IMR-90 (cell line): ENCODE results near the gene INPPL1. TPM values are rescaled to one million over a fixed set of nuclear protein-coding genes. Genes with fewer than 3 reads are reported as not detected.
A peak's percentile ranks its signal among the peaks of the same experiment; 100 is the strongest.

Experiments
- ATAC-seq: fragments of 200-7000 bp; cut with Tn5 transposase; 2 replicates; pipeline ENCODE4 v1.9.1; 2020; ENCODE audit warnings: low read depth, mild to moderate bottlenecking, moderate library complexity
- BruUV-seq: library from RNA; stranded (reverse); fragments of 400-500 nt; replicated peaks from 2 replicates; lab custom pipeline; 2021; lab: Mats Ljungman, UMichigan
- CTCF ChIA-PET: fragments of 300-600 bp; formaldehyde crosslinking; extraction: SDS; loops from one replicate; lab custom pipeline; 2021; ENCODE audit warnings: antibody characterized with exemption; lab: Yijun Ruan, JAX
- POLR2A ChIA-PET: fragments of 300-600 bp; sonication (Branson Sonifier 250); formaldehyde crosslinking; loops from one replicate; lab custom pipeline; 2022; ENCODE audit warnings: antibody characterized with exemption; ENCODE audit not compliant: unreplicated experiment; lab: Charles Lee
- DNase-seq: peaks from one replicate; pipeline ENCODE4 v3.0.0; 2013
- H2AFZ ChIP-seq: replicated peaks from 2 replicates; pipeline ENCODE3; 2013; ENCODE audit warnings: low read length, mild to moderate bottlenecking; ENCODE audit not compliant: poor library complexity
- H2AK5ac ChIP-seq: 2 replicates; pipeline ENCODE4 v1.6.1; 2013; ENCODE audit warnings: low read depth, low read length, inconsistent platforms
- H2AK9ac ChIP-seq: replicated peaks from 2 replicates; pipeline ENCODE3; 2013; ENCODE audit warnings: mild to moderate bottlenecking, low read depth, low read length, moderate library complexity; ENCODE audit not compliant: poor library complexity
- H2BK120ac ChIP-seq: 2 replicates; pipeline ENCODE4 v1.6.1; 2013; ENCODE audit warnings: low read depth, low read length, inconsistent platforms
- H2BK15ac ChIP-seq: 3 replicates; pipeline ENCODE4 v1.6.1; 2013; ENCODE audit warnings: low read depth, low read length, inconsistent platforms
- H2BK20ac ChIP-seq: 2 replicates; pipeline ENCODE4 v1.6.1; 2013; ENCODE audit warnings: low read depth, mild to moderate bottlenecking, inconsistent platforms, low read length, moderate library complexity
- H2BK5ac ChIP-seq: 2 replicates; pipeline ENCODE4 v1.6.1; 2013; ENCODE audit warnings: mild to moderate bottlenecking, low read depth, low read length, inconsistent platforms; ENCODE audit not compliant: poor library complexity, severe bottlenecking
- H3K14ac ChIP-seq: replicated peaks from 2 replicates; pipeline ENCODE4 v1.6.1; 2013; ENCODE audit warnings: low read depth, low read length, inconsistent platforms
- H3K18ac ChIP-seq: 2 replicates; pipeline ENCODE4 v1.6.1; 2013; ENCODE audit warnings: low read depth, low read length, control low read depth
- H3K23ac ChIP-seq: 2 replicates; pipeline ENCODE4 v1.6.1; 2013; ENCODE audit warnings: low read depth, low read length, inconsistent platforms
- H3K27ac ChIP-seq: 2 replicates; pipeline ENCODE4 v1.5.1; 2013; ENCODE audit warnings: mild to moderate bottlenecking, control low read depth, low read length; ENCODE audit not compliant: insufficient read depth
- H3K27me3 ChIP-seq: 2 replicates; pipeline ENCODE4 v1.6.1; 2013; ENCODE audit warnings: low read length; ENCODE audit not compliant: control insufficient read depth, insufficient read depth
- H3K36me3 ChIP-seq: 2 replicates; pipeline ENCODE4 v1.6.1; 2013; ENCODE audit warnings: low read length, mixed read lengths; ENCODE audit not compliant: control insufficient read depth, insufficient read depth
- H3K4ac ChIP-seq: 2 replicates; pipeline ENCODE4 v1.6.1; 2013; ENCODE audit warnings: low read depth, low read length, inconsistent platforms
- H3K4me1 ChIP-seq: 2 replicates; pipeline ENCODE4 v1.6.1; 2013; ENCODE audit warnings: low read length, mixed read lengths; ENCODE audit not compliant: control insufficient read depth, insufficient read depth
- H3K4me2 ChIP-seq: 2 replicates; pipeline ENCODE4 v1.6.1; 2013; ENCODE audit warnings: low read depth, mild to moderate bottlenecking, control low read depth, low read length, moderate library complexity
- H3K4me3 ChIP-seq: 2 replicates; pipeline ENCODE4 v1.5.1; 2013; ENCODE audit warnings: low read depth, mild to moderate bottlenecking, control low read depth, low read length, moderate library complexity; ENCODE audit not compliant: insufficient read depth
- H3K56ac ChIP-seq: 2 replicates; pipeline ENCODE4 v1.6.1; 2013; ENCODE audit warnings: low read length, inconsistent platforms; ENCODE audit not compliant: insufficient read depth; ENCODE audit errors: extremely low read depth
- H3K79me1 ChIP-seq, 2 experiments: 2 replicates each; pipeline ENCODE4 v1.6.1; 2013; ENCODE audit warnings: low read length in 2 of 2, inconsistent platforms in 1 of 2, low read depth in 1 of 2
- H3K9ac ChIP-seq: 2 replicates; pipeline ENCODE4 v1.6.1; 2013; ENCODE audit warnings: low read depth, low read length, control low read depth
- H3K9me1 ChIP-seq: 2 replicates; pipeline ENCODE4 v1.6.1; 2013; ENCODE audit warnings: low read length, inconsistent platforms; ENCODE audit not compliant: insufficient read depth
- H3K9me3 ChIP-seq: 2 replicates; pipeline ENCODE4 v1.6.1; 2013; ENCODE audit warnings: low read length; ENCODE audit not compliant: control insufficient read depth, insufficient read depth
- H4K20me1 ChIP-seq: 2 replicates; pipeline ENCODE4 v1.6.1; 2013; ENCODE audit warnings: low read length, inconsistent platforms; ENCODE audit not compliant: insufficient read depth
- H4K5ac ChIP-seq: 2 replicates; pipeline ENCODE4 v1.6.1; 2013; ENCODE audit warnings: mild to moderate bottlenecking, low read depth, low read length, control low read depth
- H4K8ac ChIP-seq, 2 experiments: 2 replicates each; pipeline ENCODE4 v1.6.1; 2013; ENCODE audit warnings: low read depth in 2 of 2, low read length in 2 of 2, control low read depth in 1 of 2, inconsistent platforms in 1 of 2
- H4K91ac ChIP-seq: 2 replicates; pipeline ENCODE4 v1.6.1; 2013; ENCODE audit warnings: low read depth, low read length, inconsistent platforms; ENCODE audit not compliant: insufficient read depth
- BHLHE40 ChIP-seq: fragments of 150-350 bp; IDR thresholded peaks from 2 replicates; pipeline ENCODE4 v1.6.1; 2016; ENCODE audit warnings: mild to moderate bottlenecking, low read depth, low read length
- CEBPB ChIP-seq: IDR thresholded peaks from 2 replicates; pipeline ENCODE4 v1.6.1; 2012; ENCODE audit warnings: low read depth, low read length, improper control_type of control experiment
- CHD1 ChIP-seq: IDR thresholded peaks from 2 replicates; pipeline ENCODE4 v1.6.1; 2012; ENCODE audit warnings: low read depth, low read length, improper control_type of control experiment
- MAFK ChIP-seq: IDR thresholded peaks from 2 replicates; pipeline ENCODE4 v1.6.1; 2012; ENCODE audit warnings: low read depth, low read length, improper control_type of control experiment
- MXI1 ChIP-seq: IDR thresholded peaks from 2 replicates; pipeline ENCODE4 v1.6.1; 2012; ENCODE audit warnings: low read depth, mild to moderate bottlenecking, low read length, moderate library complexity, borderline replicate concordance
- NFE2L2 ChIP-seq: fragments of 150-350 bp; IDR thresholded peaks from 2 replicates; pipeline ENCODE4 v1.6.1; 2016; ENCODE audit warnings: low read depth, mild to moderate bottlenecking, low read length
- POLR2A ChIP-seq: IDR thresholded peaks from 2 replicates; pipeline ENCODE4 v1.6.1; 2012; ENCODE audit warnings: mild to moderate bottlenecking, low read depth, low read length
- RAD21 ChIP-seq: IDR thresholded peaks from 2 replicates; pipeline ENCODE4 v1.6.1; 2012; ENCODE audit warnings: low read length, improper control_type of control experiment
- RCOR1 ChIP-seq: IDR thresholded peaks from 2 replicates; pipeline ENCODE4 v1.6.1; 2012; ENCODE audit warnings: mild to moderate bottlenecking, low read length, improper control_type of control experiment; ENCODE audit not compliant: insufficient replicate concordance
- SMC3 ChIP-seq: fragments of 150-350 bp; IDR thresholded peaks from 2 replicates; pipeline ENCODE4 v1.6.1; 2016; ENCODE audit warnings: low read depth, mild to moderate bottlenecking, antibody characterized with exemption, low read length, moderate library complexity
- WGBS, 2 experiments: methylation state at CpG; one replicate each; pipeline versions ENCODE4 v1.1.5 to v1.1.7; 2013; ENCODE audit warnings: missing lambda C conversion rate in 2 of 2; ENCODE audit not compliant: insufficient read length in 1 of 2; ENCODE audit errors: extremely low coverage in 2 of 2; 5-methylcytosine and 5-hydroxymethylcytosine counted together
- dilution Hi-C: fragments of 300-500 bp; cut with HindIII; formaldehyde crosslinking; loops from one replicate; pipeline ENCODE4 v1.14.3; 2018; ENCODE audit warnings: low sequenced_read_pairs; ENCODE audit not compliant: unreplicated experiment
- in situ Hi-C: fragments of 300-500 bp; cut with MboI; formaldehyde crosslinking; loops from 3 replicates; pipeline ENCODE4 v1.14.3; 2019; ENCODE audit warnings: low sequenced_read_pairs, inconsistent platforms, mixed read lengths
- intact Hi-C: fragments of 100-400 bp; cut with micrococcal nuclease; formaldehyde crosslinking; loops from 2 replicates; pipeline ENCODE4 v1.10.0; 2022
- polyA plus RNA-seq, 3 experiments: library from polyadenylated mRNA; depleted of rRNA; stranded (reverse); fragments of >200 nt; gene quantifications; 2 replicates each; pipeline ENCODE4 v1.2.3, GENCODE V29; 2012; ENCODE audit warnings: low replicate concordance in 1 of 3
- total RNA-seq: library from RNA; depleted of rRNA; stranded (reverse); fragments of >200 nt; gene quantifications from 2 replicates; pipeline ENCODE4 v1.2.3, GENCODE V29; 2012
- TF ChIP-seq, protein P1 (sequence below): conservative IDR thresholded peaks from 2 replicates; pipeline ENCODE4 v1.5.1; 2012; ENCODE audit warnings: mild to moderate bottlenecking, low read depth, low read length, improper control_type of control experiment
- TF ChIP-seq, protein P2 (sequence below): fragments of 150-350 bp; IDR thresholded peaks from 2 replicates; pipeline ENCODE4 v1.6.1; 2016; ENCODE audit warnings: low read depth, mild to moderate bottlenecking, low read length, moderate library complexity, borderline replicate concordance
- TF ChIP-seq, protein P3 (sequence below): fragments of 150-350 bp; IDR thresholded peaks from 2 replicates; pipeline ENCODE4 v1.6.1; 2017; ENCODE audit warnings: mild to moderate bottlenecking, antibody characterized with exemption, low read length, low read depth

INPPL1 gene
- total and polyA plus RNA-seq, 2 of the 4 experiments (the other 2 are of a cell fraction): 27.4 to 105 TPM

DNA sequence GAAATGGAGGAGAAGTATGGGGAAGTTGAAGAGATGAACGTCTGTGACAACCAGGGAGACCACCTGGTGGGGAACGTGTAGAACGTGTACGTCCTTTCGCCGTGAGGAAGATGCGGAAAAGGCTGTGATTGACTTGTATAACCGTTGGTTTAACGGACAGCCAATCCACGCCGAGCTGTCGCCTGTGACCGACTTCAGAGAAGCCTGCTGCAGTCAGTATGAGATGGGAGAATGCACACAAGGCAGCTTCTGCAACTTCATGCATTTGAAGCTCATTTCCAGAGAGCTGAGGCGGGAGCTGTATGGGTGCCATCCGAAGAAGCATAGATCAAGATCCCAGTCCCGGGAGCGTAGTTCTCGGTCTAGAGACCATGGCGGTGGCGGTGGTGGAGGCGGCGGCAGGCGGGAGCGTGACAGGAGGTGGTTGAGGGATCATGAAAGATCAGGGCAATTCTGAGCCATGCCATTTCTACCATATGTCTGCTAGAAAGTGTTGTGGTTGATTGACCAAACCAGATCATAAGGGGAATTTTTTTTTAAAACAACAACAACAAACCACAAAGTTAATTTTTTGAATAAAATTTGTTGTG is 56.3 kb downstream of the INPPL1 start:
- Histone ChIP-seq H3K9me1 (no peaks in the 10 kb centered on the region), H3K36me3 (no peaks in the 10 kb centered on the region), H2BK120ac (no peak overlapping the region), H2AK5ac (no peak overlapping the region), H3K4ac (no peak overlapping the region), H3K18ac (no peak overlapping the region), H3K27me3 (peaks cover 6% of the 10 kb centered on the region), H3K23ac (no peak overlapping the region), H2AK9ac (no peak overlapping the region), H4K91ac (no peak overlapping the region), H3K4me3 (no peak overlapping the region), H3K4me2 (no peak overlapping the region), H3K14ac (no peak overlapping the region), H3K9me3 (0 out of 2 replicates have a peak, but pooled peaks cover 1% of the 10 kb centered on the region), H4K20me1 (no peaks in the 10 kb centered on the region), H3K56ac (no peak overlapping the region), H3K4me1 (no peaks in the 10 kb centered on the region), H3K9ac (no peak overlapping the region), H2BK20ac (no peak overlapping the region), H3K79me1 (no peaks in the 10 kb centered on the region), H3K27ac (no peak overlapping the region), H2AFZ (peak overlapping the region; percentile 14), H4K8ac (no peak overlapping the region), H2BK15ac (no peak overlapping the region), H4K5ac (no peak overlapping the region), H2BK5ac (no peak overlapping the region)
- ChIA-PET CTCF (no interaction called here), POLR2A (no interaction called here)
- no peak for DNase-seq
- BruUV-seq: no TSS peak
- in situ Hi-C loops: no loop called here
- dilution Hi-C loops: no loop called here
- no peak for TF ChIP-seq POLR2A
- TF ChIP-seq CHD1: no peak
- no peak for TF ChIP-seq MXI1
- TF ChIP-seq MAFK: no peak
- TF ChIP-seq, protein P1, sequence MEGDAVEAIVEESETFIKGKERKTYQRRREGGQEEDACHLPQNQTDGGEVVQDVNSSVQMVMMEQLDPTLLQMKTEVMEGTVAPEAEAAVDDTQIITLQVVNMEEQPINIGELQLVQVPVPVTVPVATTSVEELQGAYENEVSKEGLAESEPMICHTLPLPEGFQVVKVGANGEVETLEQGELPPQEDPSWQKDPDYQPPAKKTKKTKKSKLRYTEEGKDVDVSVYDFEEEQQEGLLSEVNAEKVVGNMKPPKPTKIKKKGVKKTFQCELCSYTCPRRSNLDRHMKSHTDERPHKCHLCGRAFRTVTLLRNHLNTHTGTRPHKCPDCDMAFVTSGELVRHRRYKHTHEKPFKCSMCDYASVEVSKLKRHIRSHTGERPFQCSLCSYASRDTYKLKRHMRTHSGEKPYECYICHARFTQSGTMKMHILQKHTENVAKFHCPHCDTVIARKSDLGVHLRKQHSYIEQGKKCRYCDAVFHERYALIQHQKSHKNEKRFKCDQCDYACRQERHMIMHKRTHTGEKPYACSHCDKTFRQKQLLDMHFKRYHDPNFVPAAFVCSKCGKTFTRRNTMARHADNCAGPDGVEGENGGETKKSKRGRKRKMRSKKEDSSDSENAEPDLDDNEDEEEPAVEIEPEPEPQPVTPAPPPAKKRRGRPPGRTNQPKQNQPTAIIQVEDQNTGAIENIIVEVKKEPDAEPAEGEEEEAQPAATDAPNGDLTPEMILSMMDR: no peak
- no peak for TF ChIP-seq SMC3
- TF ChIP-seq, protein P2, sequence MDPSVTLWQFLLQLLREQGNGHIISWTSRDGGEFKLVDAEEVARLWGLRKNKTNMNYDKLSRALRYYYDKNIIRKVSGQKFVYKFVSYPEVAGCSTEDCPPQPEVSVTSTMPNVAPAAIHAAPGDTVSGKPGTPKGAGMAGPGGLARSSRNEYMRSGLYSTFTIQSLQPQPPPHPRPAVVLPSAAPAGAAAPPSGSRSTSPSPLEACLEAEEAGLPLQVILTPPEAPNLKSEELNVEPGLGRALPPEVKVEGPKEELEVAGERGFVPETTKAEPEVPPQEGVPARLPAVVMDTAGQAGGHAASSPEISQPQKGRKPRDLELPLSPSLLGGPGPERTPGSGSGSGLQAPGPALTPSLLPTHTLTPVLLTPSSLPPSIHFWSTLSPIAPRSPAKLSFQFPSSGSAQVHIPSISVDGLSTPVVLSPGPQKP: no peak
- TF ChIP-seq RCOR1: no peak
- TF ChIP-seq, protein P3, sequence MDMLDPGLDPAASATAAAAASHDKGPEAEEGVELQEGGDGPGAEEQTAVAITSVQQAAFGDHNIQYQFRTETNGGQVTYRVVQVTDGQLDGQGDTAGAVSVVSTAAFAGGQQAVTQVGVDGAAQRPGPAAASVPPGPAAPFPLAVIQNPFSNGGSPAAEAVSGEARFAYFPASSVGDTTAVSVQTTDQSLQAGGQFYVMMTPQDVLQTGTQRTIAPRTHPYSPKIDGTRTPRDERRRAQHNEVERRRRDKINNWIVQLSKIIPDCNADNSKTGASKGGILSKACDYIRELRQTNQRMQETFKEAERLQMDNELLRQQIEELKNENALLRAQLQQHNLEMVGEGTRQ: no peak
- TF ChIP-seq NFE2L2: no peak
- no peak for TF ChIP-seq RAD21
- TF ChIP-seq CEBPB: no peak
- no peak for TF ChIP-seq BHLHE40
- 96% methylated on average over 16 of the region's 24 CpGs; no CpG with 5 or more reads in 1 of the 2 experiments for WGBS, 2 experiments
- intact Hi-C loops: no loop called here
- ATAC-seq: no peak
